22Rv1 (cell line): ENCODE results near the gene AR.

Source experiments
- CTCF ChIP-seq: fragments of 450-650 bp; IDR thresholded peaks from 2 replicates; pipeline ENCODE4 v1.5.1; 2017; ENCODE audit warnings: mild to moderate bottlenecking
- ZFX ChIP-seq: fragments of 450-650 bp; IDR thresholded peaks from 2 replicates; pipeline ENCODE4 v1.6.1; 2017; ENCODE audit warnings: antibody characterized with exemption, borderline replicate concordance

GRCh38 chrX:67693928-67694327 lies 150.1 kb downstream of the AR start:
- TF ChIP-seq CTCF, result no peak
- TF ChIP-seq ZFX, result no peak
